HUDEP-2 (cell line): ENCODE results near the gene RBBP8.

Source experiments
- DNase-seq, 76 experiments: peaks; one replicate each; lab custom pipeline; 2025; ENCODE audit not compliant: unreplicated experiment in 76 of 76; lab: John Stamatoyannopoulos, UW

The RBBP8 gene

DNA sequence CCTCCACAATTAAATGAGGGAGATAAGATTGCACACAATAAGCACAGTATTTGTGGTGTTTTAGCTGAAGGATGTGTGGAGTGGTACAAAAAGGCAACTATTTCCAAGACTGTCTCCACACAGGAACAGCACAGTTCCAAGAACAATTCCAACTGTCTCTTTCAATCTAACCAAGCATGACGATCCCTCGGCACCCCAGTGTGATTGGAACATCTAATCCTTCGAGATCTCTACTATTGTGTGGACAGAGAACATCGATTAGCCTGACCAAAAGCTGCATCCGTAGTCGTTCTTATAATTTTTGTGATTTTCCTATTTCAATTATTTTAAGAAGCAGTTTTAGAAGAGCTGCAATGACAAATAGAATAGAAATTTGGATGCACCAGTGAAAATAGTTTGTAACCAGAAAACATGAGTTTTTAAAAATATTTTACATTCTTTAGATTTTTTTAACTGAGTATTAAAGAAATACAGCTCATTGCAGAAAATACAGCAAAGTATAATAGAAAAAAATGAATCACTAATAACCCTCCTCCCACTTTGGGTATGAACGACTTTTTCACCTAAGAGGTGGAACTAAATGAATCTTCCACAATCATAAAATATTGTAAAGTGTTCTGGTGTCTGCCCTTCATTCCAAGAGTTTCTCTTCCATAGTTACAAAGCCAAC is 125.8 kb downstream of the RBBP8 start:
- no peak for DNase-seq

DNA sequence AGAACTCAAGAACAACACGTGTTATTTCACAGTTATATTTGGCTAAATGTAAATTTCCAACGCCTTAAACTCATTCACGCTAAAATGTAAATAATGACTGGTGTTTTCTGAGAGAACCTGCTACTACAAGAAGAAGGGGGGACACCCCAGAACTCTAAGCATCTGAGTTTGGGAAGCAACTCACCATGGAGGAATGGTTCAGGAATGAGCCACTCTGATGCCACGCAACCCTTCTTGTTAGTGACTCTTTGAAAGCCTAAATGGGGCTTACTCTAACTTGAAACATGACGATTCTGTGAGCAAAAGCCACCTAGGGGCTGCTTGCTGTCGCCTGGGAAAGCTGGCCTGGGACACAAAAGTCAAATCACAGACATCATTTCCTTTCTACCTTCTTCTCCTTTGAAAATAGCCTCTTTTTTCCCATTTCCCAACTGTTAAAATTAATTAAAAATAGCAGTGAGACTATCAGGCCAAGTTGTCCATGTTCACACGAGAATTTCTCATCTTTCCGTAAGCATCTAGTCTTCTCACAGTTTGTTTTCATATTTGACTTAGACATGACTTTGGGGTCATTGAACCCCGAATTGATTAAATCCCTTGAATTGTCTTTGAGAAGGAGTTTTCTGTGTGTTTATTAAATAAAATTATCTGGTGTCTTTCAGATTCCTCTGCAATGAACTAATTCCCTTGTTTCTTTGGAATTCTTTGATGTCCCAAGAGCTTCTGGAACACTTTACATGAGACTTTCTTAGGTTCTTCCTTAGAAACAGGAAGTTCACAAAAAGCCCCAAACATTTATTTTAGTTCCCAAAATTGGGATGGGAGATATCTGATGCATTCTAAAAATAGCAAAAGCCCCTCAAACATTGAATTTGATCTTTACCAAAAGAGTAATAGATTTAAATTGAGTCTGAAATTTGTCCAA is 126.7 kb downstream of the RBBP8 start:
- DNase-seq, result no peak

DNA sequence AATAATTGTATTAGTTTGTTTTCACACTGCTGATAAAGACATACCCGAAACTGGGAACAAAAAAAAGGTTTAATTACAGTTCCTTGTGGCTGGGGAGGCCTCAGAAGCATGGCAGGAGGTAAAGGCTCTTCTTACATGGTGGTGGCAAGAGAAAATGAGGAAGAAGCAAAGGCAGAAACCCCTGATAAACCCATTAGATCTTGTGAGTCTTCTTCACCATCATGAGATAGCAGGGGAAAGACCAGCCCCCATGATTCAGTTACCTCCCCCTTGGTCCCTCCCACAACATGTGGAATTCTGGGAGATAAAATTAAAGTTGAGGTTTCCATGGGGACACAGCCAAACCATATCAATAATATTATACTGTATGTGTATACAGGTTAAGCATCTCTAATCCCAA is 128.9 kb downstream of the RBBP8 start:
- DNase-seq, result no peak

DNA sequence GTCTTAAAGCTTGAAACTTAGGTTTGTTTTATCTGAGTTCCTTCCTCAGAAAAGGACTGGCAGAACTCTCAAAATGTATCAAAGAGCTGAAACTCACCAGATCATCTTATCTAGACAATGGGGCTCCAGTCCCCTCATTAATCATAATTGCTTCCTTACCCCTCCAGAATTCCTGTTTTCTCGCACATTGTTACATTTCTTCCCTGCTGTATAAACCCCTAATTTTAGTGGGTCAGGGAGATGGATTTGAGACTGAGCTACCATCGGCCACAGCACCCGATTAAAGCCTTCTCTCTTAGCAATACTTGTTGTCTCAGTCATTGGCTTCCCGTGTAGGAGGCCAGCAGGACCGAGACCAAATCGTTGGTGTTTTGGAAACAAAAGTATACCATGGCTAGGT is 130.4 kb downstream of the RBBP8 start:
- DNase-seq, result no peak

DNA sequence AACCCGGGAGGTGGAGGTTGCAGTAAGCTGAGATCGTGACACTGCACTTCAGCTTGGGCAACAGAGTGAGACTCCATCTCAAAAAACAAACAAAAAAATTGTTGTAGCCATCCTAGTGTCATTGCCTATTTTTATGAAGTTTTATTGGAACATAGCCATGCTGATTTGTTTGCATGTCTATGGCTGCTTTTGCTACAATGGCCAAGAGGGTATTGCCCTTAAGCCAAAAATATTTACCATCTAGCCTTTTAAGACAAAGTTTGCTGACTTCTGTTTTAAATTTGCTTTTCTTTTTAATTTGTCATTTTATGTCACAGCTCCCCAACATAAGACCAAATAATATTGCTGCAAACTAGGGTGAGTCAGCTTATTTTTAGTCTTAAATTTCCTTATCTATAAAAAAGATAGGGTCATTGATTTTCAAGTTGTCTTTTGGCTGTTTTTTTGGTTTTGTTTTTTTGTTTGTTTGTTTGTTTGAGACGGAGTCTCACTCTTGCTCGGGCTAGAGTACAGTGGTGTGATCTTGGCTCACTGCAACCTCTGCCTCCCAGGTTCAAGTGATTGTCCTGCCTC is 132.2 kb downstream of the RBBP8 start:
- no peak for DNase-seq

DNA sequence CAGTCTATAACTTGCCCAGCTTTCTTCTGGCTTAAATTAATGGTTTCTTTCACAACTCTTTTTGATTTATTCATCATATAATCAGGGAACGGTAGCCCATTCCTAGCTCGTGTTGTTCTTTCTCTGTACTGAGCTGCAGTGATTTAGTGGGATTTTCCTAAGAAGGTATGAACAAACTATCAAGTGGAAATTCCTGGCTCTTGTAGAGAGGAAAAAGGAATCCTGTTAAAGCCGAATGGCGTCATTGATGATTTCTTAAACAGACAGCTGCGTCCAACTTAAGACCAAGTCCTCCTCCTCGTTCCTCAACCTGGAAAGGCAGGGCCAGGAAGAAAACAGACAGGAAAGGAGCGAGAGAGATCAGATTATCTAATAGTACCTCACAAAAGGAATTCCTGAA is 132.9 kb downstream of the RBBP8 start:
- no peak for DNase-seq

DNA sequence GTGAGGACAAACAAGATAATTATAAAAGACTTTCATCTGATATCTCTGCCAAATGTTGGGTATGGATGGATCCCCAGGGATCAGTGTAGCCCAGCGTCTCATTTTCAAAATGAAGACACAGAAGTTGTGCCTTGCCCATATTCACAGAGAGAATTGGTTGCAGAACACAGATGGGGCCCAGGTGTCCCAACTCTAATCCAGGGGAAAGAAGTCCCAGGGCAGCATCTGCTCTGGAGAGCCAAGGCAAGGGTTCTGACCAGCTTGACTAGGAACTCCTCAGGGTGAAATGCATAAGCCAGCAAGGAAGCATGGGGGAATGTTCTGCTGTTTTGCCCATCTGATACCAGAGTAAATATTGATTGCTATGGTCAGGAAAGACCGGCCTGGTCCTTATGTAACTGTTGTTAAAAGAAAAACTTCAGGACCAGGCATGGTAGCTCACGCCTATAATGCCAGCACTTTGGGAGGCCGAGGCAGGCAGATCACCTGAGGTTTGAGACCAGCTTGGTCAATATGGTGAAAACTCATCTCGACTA is 133.4 kb downstream of the RBBP8 start:
- DNase-seq, result no peak

DNA sequence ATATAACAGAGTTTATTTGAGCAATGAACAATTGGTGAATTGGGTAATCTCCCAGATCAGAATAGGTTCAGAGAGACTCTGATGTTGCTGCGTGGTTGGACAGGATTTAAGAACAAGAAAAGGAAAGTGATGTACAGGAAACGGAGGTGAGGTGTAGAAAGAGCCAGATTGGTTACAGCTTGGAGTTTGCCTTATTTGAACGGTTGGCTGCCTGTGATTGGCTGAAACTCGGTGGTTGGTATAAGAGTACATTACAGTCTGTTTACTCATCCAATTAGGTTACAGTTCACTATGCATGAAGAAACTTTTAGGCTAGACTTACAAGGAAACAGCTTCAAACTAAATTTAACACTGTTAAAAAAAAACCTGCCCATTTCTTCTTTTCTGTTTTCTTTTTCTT is 134.1 kb downstream of the RBBP8 start:
- no peak for DNase-seq

DNA sequence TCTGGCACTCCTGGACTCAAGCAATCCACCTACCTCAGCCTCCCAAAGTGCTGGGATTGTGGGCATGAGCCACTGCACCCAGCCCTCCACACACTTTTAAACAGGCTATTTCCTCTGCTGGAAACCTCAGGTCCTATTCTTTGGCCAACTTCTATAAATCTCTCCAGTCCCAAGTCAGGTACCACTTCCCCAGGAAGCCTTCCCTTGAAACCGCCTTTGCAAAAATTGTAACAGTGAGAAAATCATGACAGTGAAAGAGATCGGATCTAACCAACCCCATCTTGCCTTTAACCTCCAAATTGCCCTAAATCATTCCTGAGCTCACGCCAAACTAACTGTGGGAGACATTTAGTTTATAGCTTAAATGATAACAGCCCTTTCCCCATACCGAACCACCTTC is 134.9 kb downstream of the RBBP8 start:
- DNase-seq, result no peak

DNA sequence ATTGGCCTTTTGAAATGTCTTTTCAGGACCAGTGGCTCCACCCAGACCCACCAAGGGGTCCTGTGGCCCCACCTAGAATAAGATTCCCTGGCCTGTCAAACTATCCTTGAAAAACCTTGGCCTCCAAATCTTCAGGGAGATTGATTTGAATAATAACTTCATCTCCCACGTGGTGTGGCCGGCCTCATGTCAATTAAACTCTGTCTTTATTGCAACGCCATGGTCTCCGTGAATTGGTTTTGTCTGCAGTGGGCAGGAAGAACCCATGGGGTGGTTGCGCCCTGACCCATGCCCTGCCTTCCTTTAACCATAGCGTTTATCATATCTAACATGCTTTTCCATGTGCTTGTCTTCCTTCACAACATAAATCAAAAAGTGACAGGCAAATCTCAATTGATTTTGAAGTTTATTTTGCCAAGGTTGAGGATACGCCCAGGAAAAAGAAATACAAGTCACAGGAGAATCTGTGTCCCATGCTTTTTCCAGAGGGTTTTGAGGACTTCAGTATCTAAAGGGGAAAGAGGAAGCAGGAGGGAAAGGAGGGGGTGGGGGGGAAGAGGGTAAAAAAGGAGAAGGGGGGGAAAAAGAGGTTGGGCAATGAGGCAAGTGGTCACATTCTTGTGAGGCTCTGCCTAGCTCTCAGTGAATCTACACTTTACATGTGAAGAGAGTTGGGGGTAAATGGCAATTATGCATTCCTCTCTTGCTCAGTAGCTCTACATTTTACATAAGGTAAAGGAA is 135.6 kb downstream of the RBBP8 start:
- DNase-seq, result no peak

DNA sequence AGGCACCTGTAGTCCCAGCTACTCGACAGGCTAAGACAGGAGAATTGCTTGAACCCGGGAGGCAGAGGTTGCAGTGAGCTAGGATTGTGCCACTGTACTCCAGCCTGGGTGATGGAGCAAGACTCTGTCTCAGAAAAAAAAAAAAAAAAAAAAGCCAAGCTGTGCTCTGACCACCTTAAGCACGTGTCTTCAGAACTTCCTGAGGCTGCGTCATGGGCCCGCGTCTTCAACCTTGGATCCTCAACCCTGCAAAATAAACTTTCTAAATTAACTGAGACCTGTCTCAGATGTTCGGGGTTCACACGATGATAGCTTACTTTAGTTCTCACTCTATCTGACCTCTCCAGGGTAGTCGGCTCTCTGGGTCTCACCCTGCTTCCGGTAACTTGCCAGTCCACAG is 136.4 kb downstream of the RBBP8 start:
- no peak for DNase-seq

DNA sequence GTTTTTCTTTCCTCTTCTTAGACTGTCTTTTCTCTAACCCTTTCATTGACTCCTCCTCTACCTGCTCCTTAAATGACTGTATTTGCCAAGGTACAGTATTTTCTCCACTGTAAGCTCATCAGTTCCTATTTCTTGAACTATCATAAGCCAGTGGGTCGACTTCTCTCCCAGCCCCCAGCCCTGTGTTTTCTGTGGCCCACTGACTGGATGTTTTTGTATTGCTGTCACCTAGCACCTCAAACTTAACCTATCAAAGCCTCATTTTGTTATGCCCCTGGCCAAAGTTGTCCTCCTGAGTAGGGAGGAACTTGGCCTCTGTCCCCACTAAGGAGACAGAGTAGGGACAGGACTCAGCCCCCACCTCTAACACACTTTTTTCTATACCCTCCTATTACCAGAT is 136.8 kb downstream of the RBBP8 start:
- no peak for DNase-seq

DNA sequence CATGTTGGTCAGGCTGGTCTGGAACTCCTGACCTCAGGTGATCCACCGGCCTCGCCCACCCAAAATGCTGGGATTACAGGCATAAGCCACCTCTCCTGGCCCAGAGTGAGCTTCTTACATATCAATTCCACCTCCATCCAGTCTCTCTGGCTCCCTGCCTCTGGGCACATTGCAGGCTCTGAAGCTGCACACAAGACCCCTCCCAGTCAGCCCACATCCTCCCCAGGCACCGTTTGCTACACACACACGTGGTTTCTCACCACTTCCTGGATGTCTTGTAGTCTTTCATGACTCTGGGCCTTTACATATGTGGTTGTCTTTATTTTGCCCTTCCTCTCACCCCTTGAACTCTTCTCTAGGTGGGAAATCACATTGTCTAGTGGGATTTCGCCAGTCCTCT is 138.2 kb downstream of the RBBP8 start:
- peak in 1 of 76 experiments; percentile 1 for DNase-seq

DNA sequence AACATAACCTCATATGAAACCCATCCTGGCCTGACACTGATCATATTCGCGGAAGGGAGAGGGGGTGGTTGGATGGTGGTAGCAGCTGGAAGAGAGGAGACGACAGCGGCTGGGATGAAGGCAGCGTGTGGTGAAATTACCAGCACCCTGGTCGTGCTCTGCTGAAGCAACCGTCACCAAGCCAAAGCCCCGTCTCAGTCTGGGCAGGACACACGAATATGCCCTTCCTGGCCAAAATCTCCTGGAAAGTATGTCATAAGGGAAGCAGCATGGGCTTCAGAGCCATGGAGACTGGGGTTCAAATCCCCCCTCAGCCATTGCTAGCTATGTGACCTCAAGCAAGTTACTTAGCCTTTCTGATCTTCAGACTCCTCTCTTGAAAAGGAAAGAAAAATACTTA is 139.0 kb downstream of the RBBP8 start:
- DNase-seq, result no peak

DNA sequence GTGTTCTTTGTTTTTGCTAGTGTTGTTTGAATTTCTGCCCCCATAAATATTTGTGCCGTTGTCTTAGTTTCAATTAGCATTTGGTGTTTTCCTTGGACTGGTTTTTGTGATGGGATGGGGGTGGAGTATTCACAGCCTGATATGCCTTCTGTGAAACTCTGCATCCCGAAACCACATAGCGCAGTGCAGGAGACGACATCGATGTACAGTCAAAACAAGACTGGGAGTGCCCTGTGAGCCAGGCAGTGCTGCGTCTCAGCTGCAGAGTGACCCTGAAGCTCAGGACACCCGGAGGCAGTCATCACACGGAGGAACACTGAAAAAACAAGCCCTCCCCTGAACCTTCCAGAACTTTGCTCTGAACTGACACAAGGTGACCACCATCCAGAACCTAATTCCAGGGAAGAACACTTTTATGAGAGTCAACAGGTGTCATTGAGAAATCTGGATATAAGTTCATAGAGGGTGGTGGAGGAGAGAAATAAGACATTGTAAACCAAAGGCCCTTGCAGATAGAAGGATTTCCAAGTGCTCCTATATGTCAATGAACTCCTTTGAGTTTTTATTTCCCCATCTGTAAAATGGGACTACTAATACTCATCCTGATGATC is 141.0 kb downstream of the RBBP8 start:
- DNase-seq, result no peak
